T-helper 9 cell (primary cell): Measurements from ENCODE around the gene ADGRB3.
A peak's percentile ranks its signal among the peaks of the same experiment; 100 is the strongest.

Source experiments
- DNase-seq: peaks from one replicate; pipeline ENCODE4 v3.0.0-alpha.2; 2020

ADGRB3 gene

GRCh38 chr6:69145062-69145461 lies 510.0 kb downstream of the ADGRB3 start:
- no peak for DNase-seq

GRCh38 chr6:69146385-69146784 lies 511.3 kb downstream of the ADGRB3 start:
- no peak for DNase-seq

DNA sequence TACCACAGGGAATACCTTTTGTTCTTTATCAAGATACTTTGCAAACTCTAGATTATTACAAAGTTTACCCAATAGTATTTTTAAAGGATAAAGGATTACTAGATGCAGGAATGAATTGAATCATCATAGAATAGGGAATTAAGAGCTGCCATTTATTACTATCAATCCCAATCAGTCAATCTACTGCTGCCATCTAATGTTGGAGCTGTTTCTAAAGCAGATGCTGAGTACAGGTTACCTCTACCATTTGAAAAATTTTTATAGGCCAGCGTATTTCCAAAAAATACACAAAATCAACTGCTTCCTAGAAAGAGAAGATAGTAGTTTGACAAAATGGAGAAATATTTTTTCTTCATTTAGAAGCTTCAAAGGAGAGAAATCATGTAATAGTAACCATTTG lies 520.4 kb downstream of the ADGRB3 start:
- no peak for DNase-seq

DNA sequence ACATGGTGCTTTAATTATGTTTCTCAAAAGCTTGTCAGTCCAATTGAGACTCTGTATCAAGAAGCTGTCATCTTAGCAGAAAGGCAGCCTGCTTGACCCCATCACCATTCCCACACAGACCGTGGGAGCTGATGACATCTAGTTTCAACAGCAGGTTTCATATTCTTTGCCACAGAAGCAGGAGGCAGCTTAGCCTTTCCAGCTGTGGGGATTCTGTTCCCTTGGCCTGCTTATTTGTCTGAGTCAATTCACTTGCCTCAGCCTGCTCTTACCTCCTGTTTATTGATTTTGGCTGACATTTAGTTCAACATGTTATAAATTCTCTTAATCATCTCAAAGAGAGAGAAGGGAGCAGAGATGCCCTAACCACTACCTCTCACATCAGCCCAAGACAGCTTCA lies 527.7 kb downstream of the ADGRB3 start:
- no peak for DNase-seq

GRCh38 chr6:69164564-69165229 lies 529.6 kb downstream of the ADGRB3 start:
- DNase-seq, result no peak

DNA sequence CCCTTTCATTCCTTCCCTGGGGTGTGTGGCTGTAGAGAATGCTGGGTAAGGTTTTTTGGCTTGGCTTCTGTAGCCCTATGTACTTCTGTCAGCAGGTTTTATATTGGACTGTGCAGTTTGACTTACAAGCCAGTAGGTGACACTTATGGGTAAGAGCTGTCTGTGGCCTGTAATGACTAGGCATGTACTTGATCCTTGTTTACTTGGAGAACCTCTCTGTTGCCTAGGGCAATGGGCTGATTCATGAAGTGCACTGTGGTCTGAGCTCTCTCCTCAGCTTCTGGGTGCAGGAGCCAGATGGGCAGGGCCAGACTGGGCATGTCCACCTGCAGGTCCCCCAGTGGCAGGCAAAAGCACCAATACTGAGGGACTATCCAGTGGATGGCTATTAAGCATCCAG lies 544.6 kb downstream of the ADGRB3 start:
- DNase-seq, result no peak

DNA sequence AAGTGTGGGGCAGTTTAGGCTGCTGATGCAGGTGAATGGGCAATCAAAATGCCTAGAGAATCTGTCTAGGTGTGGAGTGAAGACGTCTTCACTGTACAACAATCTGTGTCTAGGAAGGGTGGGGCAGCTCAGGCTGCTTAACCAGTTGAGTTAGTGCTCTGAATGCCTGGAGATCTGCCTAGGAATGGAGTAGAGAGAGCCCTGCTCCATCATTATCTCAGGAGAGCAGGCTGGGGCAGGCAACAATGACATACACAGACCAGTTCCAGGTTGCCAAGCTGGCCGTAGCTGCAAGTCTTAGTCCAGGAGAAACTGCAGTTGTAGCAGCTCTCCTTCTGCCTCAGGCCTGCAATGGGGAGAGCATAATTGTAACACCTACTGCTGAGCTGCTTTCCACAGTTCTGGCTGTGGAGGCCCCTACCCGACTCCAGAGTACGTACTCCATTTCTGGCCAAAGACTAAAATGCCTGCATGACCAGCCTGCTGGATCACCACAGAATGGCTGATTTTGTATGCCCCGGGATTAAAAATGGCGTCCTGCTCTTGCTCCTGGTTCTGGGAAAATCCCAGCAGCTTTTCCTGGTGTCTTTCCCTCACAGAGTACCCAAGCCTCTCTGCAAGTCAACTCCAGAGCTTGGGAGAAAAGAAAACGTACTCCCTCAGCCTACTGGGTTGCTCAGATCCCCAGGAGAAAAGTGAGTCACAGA lies 545.4 kb downstream of the ADGRB3 start:
- no peak for DNase-seq

DNA sequence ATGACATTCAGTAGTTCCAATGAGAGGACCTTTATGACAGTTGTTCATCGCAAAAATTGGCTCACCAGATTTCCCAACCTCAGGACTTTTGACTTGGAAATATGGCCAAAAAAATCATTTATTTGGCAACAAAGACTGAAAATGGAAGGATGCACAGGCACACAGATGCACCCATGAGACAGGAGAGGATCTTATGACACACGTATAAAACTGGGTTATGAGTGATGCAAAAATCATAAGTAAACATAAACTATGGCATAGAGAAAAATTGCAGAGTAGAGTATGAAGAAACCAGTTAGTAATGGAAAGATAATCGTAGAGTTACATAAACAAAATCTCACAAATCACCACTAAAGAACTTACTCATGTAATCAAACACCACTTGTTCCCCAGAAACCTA lies 546.9 kb downstream of the ADGRB3 start:
- no peak for DNase-seq

GRCh38 chr6:69185276-69185675 lies 550.2 kb downstream of the ADGRB3 start:
- no peak for DNase-seq

DNA sequence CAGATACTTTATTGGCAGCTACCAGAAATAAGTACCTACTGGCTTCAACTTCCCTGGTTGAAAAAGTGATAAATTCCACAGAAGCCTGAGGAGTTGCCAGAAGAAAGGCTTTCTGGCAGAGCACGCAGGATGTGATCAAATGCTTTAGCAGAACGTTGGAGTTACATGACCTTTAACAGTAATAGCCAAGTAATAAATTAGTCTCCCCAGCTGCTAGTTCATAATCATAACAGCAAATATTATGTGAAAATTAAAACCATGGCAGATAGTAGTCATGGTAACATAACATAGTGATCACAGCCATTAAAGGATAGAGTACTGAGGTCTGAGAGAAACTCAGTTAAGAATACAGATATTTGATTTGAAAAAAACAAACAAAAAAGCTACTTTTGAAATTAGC lies 567.7 kb downstream of the ADGRB3 start:
- DNase-seq, result no peak

DNA sequence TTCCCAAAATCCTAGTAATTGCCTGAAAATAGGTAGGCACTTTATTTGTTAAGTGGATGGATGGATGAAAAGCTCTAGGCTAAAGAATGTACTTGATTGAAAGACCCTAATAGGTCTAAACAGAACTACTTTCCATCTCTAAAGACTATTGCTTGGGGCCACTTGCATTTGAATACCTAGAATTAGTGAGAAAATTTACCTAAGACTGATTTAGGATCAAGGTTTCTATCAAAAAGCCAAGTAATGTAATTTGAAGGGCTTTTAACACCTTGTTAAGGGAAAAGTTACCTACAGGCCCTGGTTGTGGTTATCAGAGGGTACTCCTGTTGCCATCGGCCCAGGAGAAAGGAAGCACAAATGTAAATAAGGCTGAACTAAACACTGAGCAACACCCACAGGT lies 581.0 kb downstream of the ADGRB3 start:
- no peak for DNase-seq

DNA sequence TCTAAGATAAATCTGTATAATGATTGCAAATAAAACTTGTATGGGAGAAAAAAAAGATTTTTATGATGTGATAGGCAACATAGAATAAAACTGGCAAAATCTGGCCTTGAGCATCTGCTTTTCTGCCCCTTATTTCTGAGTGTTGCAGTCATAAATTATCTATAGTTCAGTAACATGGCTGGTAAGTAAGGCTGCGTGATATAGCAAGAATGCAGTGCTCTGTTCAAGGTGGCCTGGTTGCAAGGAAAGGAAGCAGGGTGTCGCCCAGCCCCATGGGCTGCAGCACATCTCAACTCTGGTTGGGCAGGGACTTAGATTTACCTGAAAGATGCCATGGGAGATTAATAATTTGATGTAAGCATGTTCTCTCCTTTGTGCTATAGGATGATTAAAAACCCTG lies 582.3 kb downstream of the ADGRB3 start:
- no peak for DNase-seq

DNA sequence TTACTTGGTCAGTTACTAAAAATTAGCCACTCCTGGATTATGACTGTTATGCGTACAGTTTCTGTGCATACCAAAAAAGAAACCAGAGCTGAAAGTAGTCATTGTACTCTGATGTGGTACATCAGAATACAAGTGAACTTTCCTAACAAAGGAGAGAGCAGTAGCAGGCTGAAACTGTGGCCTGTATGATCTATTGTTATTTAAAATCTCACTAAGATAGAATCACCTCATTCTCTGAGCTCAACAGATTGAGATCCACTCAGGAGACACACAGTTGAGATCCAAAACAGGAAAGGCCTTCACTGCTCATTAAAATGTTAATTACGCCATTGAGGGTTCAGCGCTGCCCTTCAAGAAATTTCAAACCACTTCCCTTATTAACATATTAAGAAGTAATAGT lies 585.3 kb downstream of the ADGRB3 start:
- no peak for DNase-seq

- DNase-seq, result no peak
These were observed 596.9 kb downstream of the ADGRB3 start for GRCh38 chr6:69232008-69232407.

- no peak for DNase-seq
These were observed 597.4 kb downstream of the ADGRB3 start for GRCh38 chr6:69232496-69232895.

- DNase-seq, result peak; percentile 15
These were observed 597.9 kb downstream of the ADGRB3 start for GRCh38 chr6:69232911-69233448.

- no peak for DNase-seq
These were observed 603.0 kb downstream of the ADGRB3 start for GRCh38 chr6:69238067-69238466.

DNA sequence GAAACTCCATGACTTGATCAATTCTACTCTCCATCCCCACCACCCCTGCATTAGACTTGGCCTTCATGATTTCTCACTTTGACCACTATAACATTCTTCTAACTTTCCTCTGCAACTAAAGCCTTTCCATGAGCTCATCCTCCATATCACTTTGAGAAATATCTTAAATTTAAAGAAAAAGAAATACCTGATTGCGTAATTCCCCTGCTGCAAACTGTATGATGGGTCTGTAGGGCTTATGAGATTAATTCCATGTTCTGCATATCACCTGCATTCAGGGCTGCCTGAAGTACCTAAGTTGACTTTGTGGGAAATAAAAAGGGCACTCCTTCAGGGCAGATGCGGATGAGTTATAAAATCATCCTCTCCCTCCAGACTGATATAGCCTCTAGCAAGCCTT lies 611.9 kb downstream of the ADGRB3 start:
- no peak for DNase-seq

DNA sequence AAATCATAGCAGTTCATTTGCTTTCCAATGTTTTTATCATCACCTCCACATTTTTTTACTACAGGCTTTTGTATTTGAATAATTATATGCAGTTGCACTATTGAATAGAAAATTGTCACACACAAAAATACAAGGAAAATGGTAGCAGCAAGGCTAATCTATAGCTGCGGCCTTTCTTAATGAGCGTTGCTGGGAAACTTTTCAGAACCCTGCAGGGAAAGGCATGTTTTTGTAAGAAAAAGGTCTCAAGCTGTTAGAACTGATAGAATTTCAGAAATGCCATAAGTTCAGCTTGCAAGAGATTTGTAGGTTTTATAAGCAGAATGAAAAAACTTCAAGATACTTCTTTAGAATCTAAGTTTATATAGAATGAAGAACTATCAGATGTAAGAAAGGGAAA lies 625.9 kb downstream of the ADGRB3 start:
- DNase-seq, result no peak

DNA sequence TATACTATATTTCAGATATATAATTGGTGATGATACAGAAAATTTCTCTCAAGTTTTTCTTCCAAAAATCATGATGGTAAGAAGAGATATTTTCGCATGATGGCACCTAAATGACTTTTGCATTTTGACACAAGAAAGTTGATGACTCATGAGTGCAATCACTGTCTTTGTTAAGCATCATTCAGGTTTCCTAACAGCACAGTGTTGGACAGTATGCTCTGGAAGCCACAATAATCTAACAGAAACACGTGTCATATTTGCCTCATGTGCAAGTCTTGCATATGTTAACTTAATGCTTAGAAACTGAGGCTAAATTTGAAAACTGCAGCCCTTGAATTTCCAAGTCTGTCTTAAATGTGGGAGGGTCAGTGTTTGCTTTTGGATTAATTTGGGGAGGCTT lies 628.2 kb downstream of the ADGRB3 start:
- DNase-seq, result no peak

GRCh38 chr6:69265090-69265489 lies 630.0 kb downstream of the ADGRB3 start:
- no peak for DNase-seq

DNA sequence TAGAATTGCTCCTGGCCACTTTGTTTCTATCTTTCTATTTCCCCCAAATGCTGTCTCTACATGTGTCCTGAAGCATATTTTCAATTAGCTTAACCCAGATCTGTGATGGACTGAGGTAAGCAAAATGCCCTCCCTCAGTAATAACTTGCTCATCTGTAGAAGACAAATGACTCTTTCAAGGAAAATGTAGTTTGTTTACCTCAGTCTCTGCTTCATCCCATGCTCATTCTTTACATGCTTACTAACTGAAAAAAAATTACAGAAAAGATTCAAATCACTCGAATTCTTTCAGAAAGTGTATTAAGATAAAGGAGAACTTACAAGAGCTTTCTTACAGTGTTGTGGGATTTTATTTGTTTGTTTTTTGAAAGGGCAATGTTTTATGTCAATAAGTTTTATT lies 630.6 kb downstream of the ADGRB3 start:
- no peak for DNase-seq

GRCh38 chr6:69276204-69276603 lies 641.1 kb downstream of the ADGRB3 start:
- DNase-seq, result no peak

- no peak for DNase-seq
These were observed 644.7 kb downstream of the ADGRB3 start for GRCh38 chr6:69279805-69280204.

- no peak for DNase-seq
These were observed 645.8 kb downstream of the ADGRB3 start for GRCh38 chr6:69280858-69281257.
